ENCODE results near the gene ZC3H13. TPM values are rescaled to one million over a fixed set of nuclear protein-coding genes. Genes with fewer than 3 reads are reported as not detected.

The ZC3H13 gene
- total RNA-seq, 2 experiments from 2014 or later: 40.1 to 41.8 TPM

- H3K4me3 Mint-ChIP-seq: peak overlapping the region; percentile 95
- H3K9me3 Mint-ChIP-seq: no peaks in the 10 kb centered on the region
- H3K4me1 Mint-ChIP-seq (ENCODE audit: low read depth): peaks cover 29% of the 10 kb centered on the region
- peaks cover 9% of the 10 kb centered on the region for H3K27me3 Mint-ChIP-seq
- no peak for ATAC-seq
- POLR2A ChIA-PET: interaction anchor here (1.0 to 1.4 kb wide), 5 partner anchors 11 to 106 kb away, joined by 3 to 6 read pairs (median 3); no protein-coding TSS in a partner anchor
- intact Hi-C loops (cut with micrococcal nuclease): loop anchor here (10.0 kb wide), 1 partner anchor 71 kb away; no protein-coding TSS in a partner anchor
- H3K27ac Mint-ChIP-seq: peak overlapping the region; percentile 97
- CTCF ChIA-PET: interaction anchor here (1.0 to 1.5 kb wide), 3 partner anchors 12 to 268 kb away, joined by 3 to 4 read pairs (median 4); no protein-coding TSS in a partner anchor
- DNase-seq: no peak
- peaks cover 3% of the 10 kb centered on the region for H3K36me3 Mint-ChIP-seq (ENCODE audit: low read depth)
- no peak for TF ChIP-seq CTCF (IDR thresholded peaks at IDR 0.05)
These were observed 841 bp upstream of the ZC3H13 start for GRCh38 chr13:46053162-46054012.

GRCh38 chr13:46051968-46052318, 603 bp downstream of the ZC3H13 start:
- H3K4me1 Mint-ChIP-seq (ENCODE audit: low read depth): peaks cover 36% of the 10 kb centered on the region
- ATAC-seq (peak; percentile 6), DNase-seq (no peak)
- H3K36me3 Mint-ChIP-seq (ENCODE audit: low read depth): peaks cover 3% of the 10 kb centered on the region
- ChIA-PET POLR2A (interaction anchor here (0.6 to 1.4 kb wide), 12 partner anchors 10 to 1815 kb away, joined by 3 to 6 read pairs (median 3); no protein-coding TSS in a partner anchor), CTCF (interaction anchor here (0.7 to 1.5 kb wide), 5 partner anchors 10 to 270 kb away, joined by 3 to 4 read pairs (median 4); no protein-coding TSS in a partner anchor)
- TF ChIP-seq CTCF (IDR thresholded peaks at IDR 0.05): no peak
- H3K9me3 Mint-ChIP-seq: no peaks in the 10 kb centered on the region
- H3K27ac Mint-ChIP-seq: peak overlapping the region; percentile 97
- H3K27me3 Mint-ChIP-seq: peaks cover 9% of the 10 kb centered on the region
- intact Hi-C loops (cut with micrococcal nuclease): loop anchor here (10.0 kb wide), 1 partner anchor 73 kb away; no protein-coding TSS in a partner anchor
- peak overlapping the region; percentile 95 for H3K4me3 Mint-ChIP-seq

GRCh38 chr13:46050771-46051170, 1.8 kb downstream of the ZC3H13 start:
- peaks cover 4% of the 10 kb centered on the region for H3K27me3 Mint-ChIP-seq
- no peak overlapping the region for H3K27ac Mint-ChIP-seq
- CTCF ChIA-PET: no interaction called here
- H3K4me1 Mint-ChIP-seq (ENCODE audit: low read depth): peaks cover 41% of the 10 kb centered on the region
- intact Hi-C loops (cut with micrococcal nuclease): loop anchor here (10.0 kb wide), 1 partner anchor 74 kb away; no protein-coding TSS in a partner anchor
- TF ChIP-seq CTCF (IDR thresholded peaks at IDR 0.05): no peak
- no peaks in the 10 kb centered on the region for H3K9me3 Mint-ChIP-seq
- DNase-seq (no peak), ATAC-seq (no peak)
- H3K36me3 Mint-ChIP-seq (ENCODE audit: low read depth): peaks cover 3% of the 10 kb centered on the region
- peak overlapping the region; percentile 8 for H3K4me3 Mint-ChIP-seq
- POLR2A ChIA-PET: no interaction called here

GRCh38 chr13:46045424-46045823, 7.1 kb downstream of the ZC3H13 start:
- Mint-ChIP-seq H3K4me3 (no peak overlapping the region), H3K27ac (no peak overlapping the region), H3K27me3 (no peaks in the 10 kb centered on the region), H3K4me1 (ENCODE audit: low read depth) (peaks cover 35% of the 10 kb centered on the region), H3K9me3 (no peaks in the 10 kb centered on the region), H3K36me3 (ENCODE audit: low read depth) (peaks cover 15% of the 10 kb centered on the region)
- no peak for ATAC-seq
- DNase-seq: no peak
- no peak for TF ChIP-seq CTCF (IDR thresholded peaks at IDR 0.05)
- CTCF ChIA-PET: no interaction called here
- POLR2A ChIA-PET: interaction anchor here (0.8 kb wide), 1 partner anchor 56 kb away, joined by 4 read pairs; no protein-coding TSS in a partner anchor
- intact Hi-C loops (cut with micrococcal nuclease): no loop called here

- CTCF ChIA-PET: no interaction called here
- Mint-ChIP-seq H3K4me1 (ENCODE audit: low read depth) (peaks cover 23% of the 10 kb centered on the region), H3K4me3 (no peak overlapping the region), H3K36me3 (ENCODE audit: low read depth) (peaks cover 16% of the 10 kb centered on the region), H3K9me3 (no peaks in the 10 kb centered on the region), H3K27ac (no peak overlapping the region), H3K27me3 (no peaks in the 10 kb centered on the region)
- POLR2A ChIA-PET: no interaction called here
- DNase-seq (no peak), ATAC-seq (no peak)
- TF ChIP-seq CTCF (IDR thresholded peaks at IDR 0.05): no peak
- intact Hi-C loops (cut with micrococcal nuclease): no loop called here
These were observed 8.9 kb downstream of the ZC3H13 start for GRCh38 chr13:46043647-46044046.
